Endothelial cell of umbilical vein (primary cell): ENCODE measurements around the gene SNX10. TPM values are rescaled to one million over a fixed set of nuclear protein-coding genes. Genes with fewer than 3 reads are reported as not detected.

Source experiments
- BruUV-seq: library from RNA; stranded (reverse); fragments of 400-500 nt; replicated peaks from 2 replicates; lab custom pipeline; 2021; lab: Mats Ljungman, UMichigan
- CTCF ChIA-PET: fragments of 300-600, 350-600 bp; sonication (Branson Sonifier 250); formaldehyde crosslinking; loops from one replicate; lab custom pipeline; 2021; ENCODE audit warnings: antibody characterized with exemption, inconsistent platforms; lab: Charles Lee
- POLR2A ChIA-PET: fragments of 300-600, 350-600 bp; sonication (Branson Sonifier 250); formaldehyde crosslinking; loops from one replicate; lab custom pipeline; 2021; ENCODE audit warnings: antibody characterized with exemption, inconsistent platforms; lab: Charles Lee
- DNase-seq: peaks from one replicate; pipeline ENCODE4 v3.0.0-alpha.2; 2011; ENCODE audit warnings: low read depth, low spot score
- FAIRE-seq: peaks from 2 replicates; lab custom pipeline; 2011; peaks lifted over from hg19 to GRCh38; lab: Jason Lieb, UNC
- H2AFZ ChIP-seq: 2 replicates; pipeline ENCODE4 v1.6.0; 2012; ENCODE audit warnings: low read depth, low read length, control low read depth, inconsistent platforms
- H3K27ac ChIP-seq: 2 replicates; pipeline ENCODE4 v1.5.1; 2011; ENCODE audit warnings: low read depth, mild to moderate bottlenecking, control low read depth, low read length, moderate library complexity; ENCODE audit not compliant: insufficient read depth
- H3K27me3 ChIP-seq, 2 experiments: 2 replicates each; pipeline versions ENCODE4 v1.6.0 to v1.6.1; 2011; ENCODE audit warnings: low read length in 2 of 2, mixed read lengths in 1 of 2; ENCODE audit not compliant: control insufficient read depth in 2 of 2, insufficient read depth in 2 of 2
- H3K36me3 ChIP-seq, 2 experiments: 2 replicates in 1 of 2; 3 replicates in 1 of 2; pipeline ENCODE4 v1.5.1; 2011; ENCODE audit warnings: low read length in 2 of 2, mild to moderate bottlenecking in 1 of 2, moderate library complexity in 1 of 2; ENCODE audit not compliant: control insufficient read depth in 2 of 2, insufficient read depth in 2 of 2; ENCODE audit errors: extremely low read depth in 1 of 2
- H3K4me1 ChIP-seq: 3 replicates; pipeline ENCODE4 v1.5.1; 2011; ENCODE audit warnings: mild to moderate bottlenecking, low read length; ENCODE audit not compliant: control insufficient read depth, insufficient read depth; ENCODE audit errors: extremely low read depth
- H3K4me2 ChIP-seq: 2 replicates; pipeline ENCODE4 v1.6.1; 2011; ENCODE audit warnings: low read length, control low read depth, mixed read lengths; ENCODE audit not compliant: insufficient read depth
- H3K4me3 ChIP-seq, 3 experiments: fragments of 200-600 bp in 1 of 3; sonication (generic), shearing (Covaris generic) in 1 of 3; replicated peaks in 1 of 3; 2 replicates each; pipeline ENCODE4 v1.5.1; 2011 to 2016; ENCODE audit warnings: control low read depth in 3 of 3, low read length in 3 of 3, mild to moderate bottlenecking in 2 of 3, inconsistent platforms in 1 of 3, low read depth in 1 of 3, moderate library complexity in 1 of 3; ENCODE audit not compliant: insufficient read depth in 1 of 3
- H3K79me2 ChIP-seq: 2 replicates; pipeline ENCODE4 v1.6.0; 2012; ENCODE audit warnings: low read length, inconsistent platforms; ENCODE audit not compliant: control insufficient read depth, insufficient read depth
- H3K9ac ChIP-seq: replicated peaks from 2 replicates; pipeline ENCODE3; 2011; ENCODE audit warnings: low read length, control low read depth; ENCODE audit not compliant: insufficient read depth; ENCODE audit errors: extremely low read depth
- H3K9me1 ChIP-seq: replicated peaks from 3 replicates; pipeline ENCODE4 v1.6.0; 2011; ENCODE audit warnings: mild to moderate bottlenecking, low read length; ENCODE audit not compliant: control insufficient read depth, insufficient read depth; ENCODE audit errors: extremely low read depth
- H3K9me3 ChIP-seq: replicated peaks from 2 replicates; pipeline ENCODE4 v1.5.1; 2012; ENCODE audit warnings: low read length, inconsistent platforms; ENCODE audit not compliant: control insufficient read depth, insufficient read depth
- H4K20me1 ChIP-seq: replicated peaks from 2 replicates; pipeline ENCODE3; 2011; ENCODE audit warnings: mild to moderate bottlenecking, low read length; ENCODE audit not compliant: control insufficient read depth, insufficient read depth; ENCODE audit errors: extremely low read depth
- CTCF ChIP-seq, 2 donors: IDR thresholded peaks; 1 replicate in 1 of 2; 2 replicates in 1 of 2; pipeline ENCODE4 v1.5.1; 2011; ENCODE audit warnings: low read length in 2 of 2, mild to moderate bottlenecking in 2 of 2, moderate library complexity in 2 of 2, control low read depth in 1 of 2, inconsistent platforms in 1 of 2, low read depth in 1 of 2; ENCODE audit not compliant: insufficient read depth in 1 of 2; ENCODE audit errors: extremely low read depth in 1 of 2
- EZH2 ChIP-seq: IDR thresholded peaks from 2 replicates; pipeline ENCODE4 v1.6.1; 2012; ENCODE audit warnings: borderline replicate concordance, low read depth, mild to moderate bottlenecking, moderate library complexity, low read length, inconsistent platforms; ENCODE audit not compliant: severe bottlenecking
- FOS ChIP-seq: IDR thresholded peaks from 2 replicates; pipeline ENCODE4 v1.6.1; 2011; ENCODE audit warnings: mild to moderate bottlenecking, low read length, moderate library complexity, borderline replicate concordance; ENCODE audit not compliant: insufficient read depth
- GATA2 ChIP-seq: IDR thresholded peaks from 2 replicates; pipeline ENCODE4 v1.7.0; 2011; ENCODE audit warnings: low read depth, mild to moderate bottlenecking, moderate library complexity, mixed read lengths, low read length; ENCODE audit not compliant: insufficient read length, insufficient read depth
- JUN ChIP-seq: IDR thresholded peaks from 2 replicates; pipeline ENCODE4 v1.6.1; 2011; ENCODE audit warnings: borderline replicate concordance, low read depth; ENCODE audit not compliant: insufficient read length, insufficient read depth
- MAX ChIP-seq: IDR thresholded peaks from 2 replicates; pipeline ENCODE4 v1.6.1; 2011; ENCODE audit not compliant: insufficient read depth, insufficient read length
- MYC ChIP-seq: IDR thresholded peaks from one replicate; pipeline ENCODE4 v1.6.1; 2011; ENCODE audit warnings: mild to moderate bottlenecking, low read depth, low read length
- POLR2A ChIP-seq: IDR thresholded peaks from 2 replicates; pipeline ENCODE4 v1.6.1; 2012; ENCODE audit warnings: low read depth, mild to moderate bottlenecking, control low read depth, low read length
- POLR2AphosphoS5 ChIP-seq: IDR thresholded peaks from 2 replicates; pipeline ENCODE4 v1.6.1; 2012; ENCODE audit warnings: low read depth, mild to moderate bottlenecking, control low read depth, low read length, moderate library complexity; ENCODE audit not compliant: insufficient read depth
- dilution Hi-C: fragments of 300-500 bp; cut with MboI; formaldehyde crosslinking; loops from one replicate; pipeline ENCODE4 v1.15.0; 2019; ENCODE audit warnings: low sequenced_read_pairs; ENCODE audit not compliant: extremely low pct_ligation_motif_present
- intact Hi-C: fragments of 100-400 bp; cut with micrococcal nuclease; formaldehyde crosslinking; loops from one replicate; pipeline ENCODE4 v1.10.0; 2022
- polyA plus RNA-seq, 4 experiments: library from polyadenylated mRNA; depleted of rRNA in 3 of 4; stranded (reverse) in 3 of 4; unstranded in 1 of 4; fragments of >200 nt; gene quantifications; 2 replicates each; pipeline versions ENCODE4 v1.2.1 to v1.2.3, GENCODE V29; 2011 to 2012; ENCODE audit warnings: missing spikeins in 1 of 4
- total RNA-seq: library from RNA; stranded (reverse); gene quantifications from 2 replicates; pipeline ENCODE4 v1.2.3, GENCODE V29; 2021

Gene SNX10
- total and polyA plus RNA-seq, 2 donors (not counting 3 experiments of a cell fraction or from before 2014, with no cell fraction given): 0.25 to 0.80 TPM

- dilution Hi-C loops: no loop called here
- Histone ChIP-seq H3K36me3 (no peaks in the 10 kb centered on the region), H3K27me3 (no peaks in the 10 kb centered on the region), H4K20me1 (no peaks in the 10 kb centered on the region), H3K9me3 (no peaks in the 10 kb centered on the region), H3K9ac (no peak overlapping the region), H3K27ac (no peak overlapping the region), H3K4me3 (no peak overlapping the region), H3K4me2 (no peak overlapping the region), H3K9me1 (no peaks in the 10 kb centered on the region), H3K79me2 (no peaks in the 10 kb centered on the region), H2AFZ (no peak overlapping the region), H3K4me1 (no peaks in the 10 kb centered on the region)
- FAIRE-seq (no peak), DNase-seq (no peak)
- intact Hi-C loops: no loop called here
- ChIA-PET CTCF (no interaction called here), POLR2A (no interaction called here)
- no TSS peak for BruUV-seq
- TF ChIP-seq FOS (no peak), POLR2AphosphoS5 (no peak), GATA2 (no peak), MYC (no peak), MAX (no peak), JUN (no peak), POLR2A (no peak), EZH2 (no peak), CTCF (IDR thresholded peaks at IDR 0.05; ENCODE audit: extremely low read depth in 1 of 2, insufficient read depth in 1 of 2, low read depth in 1 of 2, low read length in 2 of 2) (no peak)
These were observed 37.1 kb downstream of the SNX10 start for GRCh38 chr7:26328498-26329390.
